CD1c-positive myeloid dendritic cell (primary cell): ENCODE data around the gene PITPNC1.
"Not testable (repeated sequence)": the region's sequence is repeated elsewhere in the genome, so short reads cannot be mapped to it uniquely, and the experiment has no call there.

Source experiments
- DNase-seq: peaks from one replicate; pipeline ENCODE4 v3.0.0-alpha.2; 2016; ENCODE audit errors: extremely low spot score

The PITPNC1 gene

DNA sequence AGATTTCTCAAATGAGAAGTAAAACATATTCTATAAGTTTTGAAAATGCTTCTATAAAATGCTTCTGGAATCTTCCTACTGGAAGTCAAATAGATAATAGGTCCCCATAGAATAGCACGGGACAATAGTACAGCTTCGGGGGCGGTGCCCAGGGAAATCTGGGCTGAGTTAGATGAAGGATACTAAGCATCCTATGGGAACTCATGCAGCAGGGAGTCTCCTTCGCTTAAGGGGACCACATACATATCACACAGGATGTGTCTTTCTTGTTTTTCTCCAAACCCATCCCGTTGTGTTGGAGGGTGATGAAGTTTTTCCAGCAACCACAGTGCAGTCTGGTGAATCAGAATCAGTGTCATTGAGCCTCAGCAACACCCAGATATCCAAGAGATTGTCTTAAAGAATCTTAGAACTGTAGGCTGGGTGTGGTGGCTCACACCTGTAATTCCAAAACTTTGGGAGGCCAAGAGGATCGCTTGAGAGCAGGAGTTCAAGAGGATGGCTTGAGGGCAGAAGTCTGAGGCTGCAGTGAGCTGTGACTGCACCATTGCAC lies 84.2 kb downstream of the PITPNC1 start:
- DNase-seq, result no peak

DNA sequence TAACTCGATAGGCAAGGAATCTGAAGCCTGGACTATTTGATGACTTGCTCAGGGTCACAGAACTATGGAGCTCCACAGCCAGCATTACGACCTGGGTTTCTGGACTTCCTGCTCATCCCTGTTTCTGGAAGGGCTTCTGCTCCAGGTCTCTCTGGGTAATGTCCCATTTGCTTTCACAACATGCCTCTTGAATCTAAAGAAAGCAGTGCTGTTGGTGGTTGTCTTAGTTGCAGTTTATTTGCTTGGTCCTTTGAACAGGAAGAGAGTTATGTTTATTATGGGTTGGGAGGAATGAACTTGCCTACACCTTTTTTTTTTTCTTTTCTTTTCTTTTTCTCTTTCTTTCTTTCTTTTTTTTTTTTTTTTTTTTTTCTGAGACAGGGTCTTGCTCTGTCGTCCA lies 84.8 kb downstream of the PITPNC1 start:
- DNase-seq, result no peak

DNA sequence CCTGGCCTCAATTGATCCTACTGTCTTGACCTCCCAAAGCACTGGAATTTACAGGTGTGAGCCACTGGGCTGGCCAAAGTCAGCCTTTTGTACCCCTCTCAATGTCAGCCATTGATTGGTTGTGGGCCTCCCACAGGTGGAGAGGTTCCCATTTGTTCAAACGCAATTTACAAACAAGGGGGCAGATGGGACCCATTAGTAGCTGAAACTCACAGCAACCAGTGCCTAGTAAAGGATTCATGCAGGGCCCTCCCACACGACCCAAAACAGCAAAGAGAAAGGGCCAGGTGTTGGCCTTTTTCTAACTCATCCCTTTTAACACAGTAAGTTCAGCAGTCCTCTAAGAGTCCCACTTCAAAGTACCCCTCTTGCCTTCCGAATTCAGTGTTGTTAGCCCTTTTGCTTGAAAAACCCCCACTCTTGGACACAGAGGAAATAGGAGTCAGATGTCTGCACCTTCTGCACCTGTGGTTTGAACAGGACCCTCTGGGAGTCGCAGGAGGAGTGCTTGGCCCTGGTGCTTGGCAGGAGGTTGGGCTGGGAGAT lies 89.2 kb downstream of the PITPNC1 start:
- DNase-seq, result no peak

DNA sequence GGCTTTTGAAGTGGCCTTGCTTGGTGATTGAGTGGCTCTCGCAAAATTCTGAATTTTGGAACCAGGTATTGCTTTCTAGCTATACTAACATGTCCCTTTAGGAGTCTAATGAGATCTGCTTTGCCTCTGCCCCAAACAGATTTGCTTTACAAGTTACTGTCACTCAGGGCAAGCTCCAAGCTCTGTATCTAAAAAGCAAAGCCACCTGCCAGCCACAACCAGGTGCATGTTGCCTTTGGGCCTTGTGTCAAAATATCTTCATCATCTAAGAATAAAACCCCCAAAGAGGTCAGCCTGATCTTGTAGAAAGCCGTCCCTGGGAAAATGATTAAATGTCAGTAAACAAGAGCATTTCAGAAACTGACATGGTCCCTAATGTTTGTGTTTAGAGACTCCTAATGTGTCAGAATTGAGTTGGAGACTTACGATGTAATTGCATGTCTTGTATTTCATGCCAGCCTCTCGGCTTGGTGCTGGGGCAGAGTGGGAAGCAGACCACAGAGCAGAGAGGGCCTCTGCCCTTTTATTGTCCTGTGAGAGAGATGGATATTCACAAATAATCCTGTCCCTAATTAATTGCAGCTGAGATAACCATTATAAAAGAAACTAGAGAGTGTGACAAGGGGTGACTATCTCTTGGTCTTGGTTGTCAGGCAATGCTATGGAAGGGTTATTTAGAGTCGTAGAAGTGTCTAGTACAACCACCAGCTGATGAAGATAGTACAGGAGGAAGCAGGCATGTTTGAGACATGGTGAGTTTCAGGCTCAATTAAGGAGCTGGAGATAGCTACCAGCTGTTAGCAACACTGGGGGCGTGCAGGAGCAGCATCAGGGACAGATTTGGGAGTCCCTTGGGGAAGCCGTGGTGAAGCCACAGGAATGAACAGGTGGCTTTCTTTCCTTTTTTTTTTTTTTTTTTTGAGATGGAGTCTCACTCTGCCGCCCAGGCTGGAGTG lies 90.7 kb downstream of the PITPNC1 start:
- no peak for DNase-seq

DNA sequence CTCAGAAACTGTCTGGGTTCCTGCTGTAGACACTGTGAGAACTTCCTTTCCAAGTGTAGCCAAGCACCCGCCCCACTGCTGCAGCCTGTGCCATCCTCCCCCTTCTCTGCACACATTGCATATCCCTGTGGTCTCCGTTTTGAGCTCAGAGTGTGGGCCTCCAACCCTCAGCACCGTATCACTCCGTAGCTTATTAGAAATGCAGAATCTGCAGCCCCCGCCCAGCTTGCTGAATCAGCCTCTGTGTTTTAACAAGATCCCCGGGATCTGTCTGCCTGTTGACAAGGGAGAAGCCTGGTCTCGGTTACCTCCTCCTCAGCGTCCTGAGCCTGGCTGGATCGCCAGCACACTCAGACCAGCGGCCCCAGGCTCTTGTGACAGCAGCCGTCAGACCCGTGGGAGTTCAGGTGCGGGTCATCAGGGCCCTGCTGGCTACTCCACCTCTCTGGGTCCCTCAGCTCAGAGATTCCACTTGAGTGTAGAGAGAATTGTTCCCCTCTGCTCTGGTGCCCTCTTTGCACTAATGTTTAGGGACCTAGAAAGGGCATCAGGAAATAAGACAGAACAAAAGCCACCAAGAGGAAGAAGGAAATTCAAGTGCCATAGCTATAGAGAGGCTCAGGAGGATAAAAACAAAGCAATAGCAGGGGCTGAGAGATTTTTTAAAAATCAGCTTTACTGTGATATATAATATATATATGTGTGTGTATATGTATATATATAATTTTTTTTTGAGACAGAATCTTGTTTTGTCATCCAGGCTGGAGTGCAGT lies 92.3 kb downstream of the PITPNC1 start:
- DNase-seq, result no peak

DNA sequence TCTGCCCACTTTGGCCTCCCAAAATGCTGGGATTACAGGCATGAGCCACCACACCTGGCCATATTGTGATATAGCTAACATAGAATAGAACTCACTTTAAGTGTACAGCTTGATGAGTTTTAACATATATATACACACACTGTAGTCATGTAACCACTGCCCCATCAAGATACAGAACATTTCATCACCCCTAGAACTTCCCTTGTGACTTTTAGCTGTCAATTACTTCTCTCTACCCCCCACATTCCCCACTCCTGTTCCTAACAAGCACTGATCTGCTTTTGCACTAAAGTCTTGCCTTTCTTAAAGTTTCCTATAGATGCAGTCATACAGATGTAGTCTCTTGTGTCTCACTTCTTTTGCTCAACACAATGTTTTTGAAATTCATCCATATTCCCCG lies 93.1 kb downstream of the PITPNC1 start:
- no peak for DNase-seq

DNA sequence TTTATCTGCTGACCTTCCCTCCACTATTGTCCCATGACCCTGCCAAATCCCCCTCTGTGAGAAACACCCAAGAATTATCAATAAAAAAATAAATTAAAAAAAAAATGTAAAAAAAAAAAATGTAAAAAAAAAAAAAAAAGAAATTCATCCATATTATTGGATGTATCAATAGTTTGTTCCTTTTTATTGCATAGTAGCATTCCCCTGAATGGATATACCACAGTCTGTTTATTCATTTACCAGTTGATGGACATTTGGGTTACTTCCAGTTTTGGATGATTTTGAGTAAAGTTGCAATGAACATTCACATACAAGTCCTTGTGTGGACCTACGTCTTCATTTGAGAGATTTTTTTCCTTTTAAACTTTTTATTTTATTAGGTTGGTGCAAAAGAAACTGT lies 94.0 kb downstream of the PITPNC1 start:
- DNase-seq, result no peak

DNA sequence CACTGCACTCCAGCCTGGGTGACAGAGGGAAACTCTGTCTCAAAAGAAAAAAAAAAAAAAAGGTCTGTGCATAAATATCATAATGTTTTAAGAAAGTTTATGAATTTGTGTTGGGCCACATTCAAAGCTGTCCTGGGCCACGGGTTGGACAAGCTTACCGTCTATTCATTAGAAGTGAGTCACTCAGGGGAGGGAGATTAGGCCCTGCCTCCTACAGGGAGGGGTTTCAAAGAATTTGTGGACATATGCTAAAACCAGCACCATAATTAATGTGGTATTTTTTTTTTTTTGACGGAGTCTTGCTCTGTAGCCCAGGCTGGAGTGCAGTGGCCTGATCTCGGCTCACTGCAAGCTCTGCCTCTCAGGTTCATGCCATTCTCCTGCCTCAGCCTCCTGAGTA lies 95.5 kb downstream of the PITPNC1 start:
- DNase-seq, result peak; percentile 23

DNA sequence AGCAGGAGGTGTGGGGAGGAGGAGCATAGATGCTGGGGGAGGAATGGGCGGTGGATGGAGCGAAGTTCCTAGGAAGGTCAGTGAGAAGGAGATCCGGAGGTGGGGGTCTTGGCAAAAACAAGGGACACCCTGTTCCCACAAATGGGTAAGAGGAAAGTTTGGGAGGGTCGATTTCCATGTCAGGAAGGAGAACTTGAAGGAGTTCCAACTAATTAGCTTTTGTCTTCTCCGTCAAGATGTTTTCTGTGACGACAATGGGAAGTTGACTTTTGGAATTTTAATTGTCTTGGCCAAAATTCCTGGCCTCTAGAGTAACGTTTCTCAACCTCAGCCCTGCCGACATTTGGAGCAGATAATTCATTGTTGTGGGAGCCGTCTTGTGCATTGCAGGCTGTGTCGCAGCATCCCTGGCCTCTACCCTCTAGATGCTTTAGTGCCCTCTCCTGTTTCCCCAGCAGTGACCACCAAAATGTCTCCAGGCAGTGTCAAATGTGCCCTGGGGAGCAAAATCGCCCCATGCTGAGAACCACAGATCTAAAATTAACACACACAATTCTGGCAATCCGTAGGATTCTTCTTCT lies 97.1 kb downstream of the PITPNC1 start:
- no peak for DNase-seq

DNA sequence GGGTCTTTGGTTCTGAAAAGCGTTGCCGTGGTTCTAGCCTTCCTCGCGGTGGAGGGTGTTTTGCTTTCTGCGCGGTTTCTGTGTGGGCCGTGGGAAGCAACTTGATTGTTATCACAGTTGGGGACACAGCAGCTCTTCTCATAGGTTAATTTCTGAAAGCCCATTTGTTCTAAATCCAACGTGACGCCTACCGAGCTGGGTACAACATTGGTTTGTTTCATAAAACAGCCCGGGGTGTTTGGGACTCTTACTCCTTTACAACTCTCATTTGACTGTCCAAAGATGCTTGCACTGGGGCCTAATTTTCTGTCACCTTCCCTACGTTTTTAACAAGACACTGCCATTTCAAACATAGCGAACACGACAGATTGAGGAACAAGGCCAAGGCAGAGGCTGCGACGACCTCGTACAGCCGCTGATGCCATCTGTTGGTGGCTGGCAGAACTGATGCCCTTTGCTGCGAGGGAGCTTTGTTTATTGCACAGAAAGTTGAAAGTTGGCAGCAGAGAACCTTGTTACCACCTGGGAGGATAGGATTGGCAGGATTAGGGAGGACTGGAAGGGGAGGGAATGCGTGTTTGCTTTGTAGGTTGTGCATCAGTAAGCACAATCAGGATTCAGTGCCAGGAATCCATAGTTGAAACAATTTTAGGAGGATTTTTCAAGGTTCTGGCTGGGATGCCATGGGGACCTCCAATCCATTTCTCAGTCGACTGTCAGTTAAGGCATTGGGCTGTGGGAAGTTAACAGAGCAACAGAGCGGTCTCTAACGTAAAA lies 98.3 kb downstream of the PITPNC1 start:
- DNase-seq, result peak; percentile 86

DNA sequence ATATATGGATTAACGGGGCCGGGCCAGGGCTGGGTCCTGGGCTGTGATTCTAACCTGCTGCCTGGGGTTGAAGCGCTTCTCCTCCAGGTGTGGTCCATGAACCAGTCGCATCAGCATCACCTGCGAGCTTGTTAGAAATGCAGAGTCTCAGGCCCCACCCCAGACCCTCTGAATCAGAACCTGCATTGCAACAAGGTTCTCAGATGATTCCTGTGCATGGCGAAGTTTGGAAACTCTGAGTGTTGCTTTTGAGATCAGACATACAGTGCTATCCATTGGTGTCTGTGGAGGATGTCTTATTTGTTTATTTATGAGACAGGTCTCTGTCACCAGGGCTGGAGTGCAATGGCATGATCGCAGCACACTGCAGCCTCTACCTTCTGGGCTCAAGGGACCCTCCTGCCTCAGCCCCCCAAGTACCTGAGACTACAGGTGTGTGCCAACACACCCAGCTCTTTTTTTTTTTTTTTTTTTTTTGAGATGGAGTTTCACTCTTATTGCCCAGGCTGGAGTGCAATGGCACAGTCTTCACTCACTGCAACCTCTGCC lies 99.8 kb downstream of the PITPNC1 start:
- DNase-seq, result no peak

DNA sequence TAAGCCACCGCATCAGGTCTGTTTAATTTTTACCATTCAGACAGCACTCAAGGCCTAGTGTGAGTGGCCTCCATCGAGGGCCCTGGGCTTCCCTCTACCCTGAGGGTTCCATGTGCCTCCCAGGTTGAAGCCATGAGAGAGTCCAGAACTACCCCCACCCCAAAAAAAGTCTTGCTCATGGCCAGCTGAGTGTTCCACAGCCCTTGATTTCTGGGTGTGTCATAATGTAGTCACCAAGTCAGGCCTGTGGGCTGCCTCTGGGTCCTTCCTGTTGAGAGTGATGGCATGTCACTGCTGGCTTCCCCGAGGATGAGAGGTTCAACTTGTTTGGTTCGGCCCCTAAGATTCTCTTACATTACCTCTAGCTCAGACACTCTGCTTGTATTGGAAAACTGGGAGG lies 100.6 kb downstream of the PITPNC1 start:
- DNase-seq, result peak; percentile 49

DNA sequence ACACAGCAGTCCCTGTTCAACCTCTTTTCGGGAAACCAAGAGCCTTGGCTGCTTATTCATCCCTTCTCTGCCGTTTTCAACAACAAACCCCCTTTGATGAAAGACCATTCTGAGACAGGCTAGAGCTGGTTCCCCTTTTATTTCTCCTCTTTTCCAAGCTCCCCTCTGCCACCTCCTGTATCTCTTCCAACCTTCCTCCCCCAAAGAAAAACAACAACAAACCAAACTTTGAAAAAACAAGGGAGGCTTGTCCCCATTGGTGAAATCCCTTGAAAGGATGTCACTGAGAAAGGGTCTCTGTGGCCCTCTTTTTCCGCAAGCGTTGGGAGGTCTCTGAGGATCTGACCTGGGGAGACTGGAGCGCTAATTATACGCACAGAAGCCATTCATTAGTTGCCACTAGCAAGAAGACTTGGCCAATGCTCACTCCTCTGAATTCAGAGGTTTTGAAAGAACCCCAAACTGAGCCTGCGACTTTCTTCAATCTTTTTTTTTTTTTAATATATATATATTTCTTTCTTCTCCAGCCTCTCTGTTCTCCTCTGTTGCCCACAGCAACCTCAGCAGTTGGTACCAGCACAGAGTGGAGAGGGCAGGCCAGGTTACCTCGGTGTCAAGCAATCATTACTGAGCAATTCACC lies 101.4 kb downstream of the PITPNC1 start:
- no peak for DNase-seq

DNA sequence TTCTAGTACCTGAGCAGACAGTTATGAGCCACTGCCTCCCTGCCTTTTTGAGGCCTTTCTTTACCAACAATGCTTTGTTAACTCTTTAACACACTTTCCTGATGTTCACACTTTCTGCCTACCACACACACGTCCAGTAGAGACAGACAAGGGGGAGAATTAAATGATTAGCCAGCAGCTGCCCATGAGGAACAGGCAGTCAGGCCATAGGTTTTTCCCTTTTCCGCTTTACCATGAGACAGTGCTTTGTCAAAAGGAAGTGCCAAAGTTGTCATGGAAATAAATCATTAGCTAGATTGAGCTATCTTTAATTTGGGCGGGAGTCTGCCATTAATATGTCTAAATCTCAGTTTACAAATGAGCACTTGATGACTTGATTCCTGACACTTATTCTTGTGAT lies 102.1 kb downstream of the PITPNC1 start:
- DNase-seq, result peak; percentile 57

DNA sequence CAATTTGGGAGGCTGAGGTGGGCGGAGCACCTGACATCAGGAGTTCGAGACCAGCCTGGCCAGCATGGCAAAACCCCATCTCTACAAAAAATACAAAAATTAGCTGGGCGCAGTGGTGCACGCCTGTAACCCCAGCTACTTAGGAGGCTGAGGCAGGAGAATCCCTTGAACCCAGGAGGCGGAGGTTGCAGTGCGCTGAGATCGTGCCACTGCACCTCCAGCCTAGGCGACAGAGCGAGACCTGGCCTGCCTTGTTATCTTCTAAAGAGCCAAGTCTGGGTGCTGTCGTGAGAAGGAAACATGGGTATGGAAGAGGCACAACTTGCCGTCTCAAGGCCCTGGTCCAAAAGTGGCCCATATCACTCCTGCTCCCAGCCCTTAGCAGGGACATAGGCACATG lies 103.9 kb downstream of the PITPNC1 start:
- DNase-seq, result not testable (repeated sequence)

DNA sequence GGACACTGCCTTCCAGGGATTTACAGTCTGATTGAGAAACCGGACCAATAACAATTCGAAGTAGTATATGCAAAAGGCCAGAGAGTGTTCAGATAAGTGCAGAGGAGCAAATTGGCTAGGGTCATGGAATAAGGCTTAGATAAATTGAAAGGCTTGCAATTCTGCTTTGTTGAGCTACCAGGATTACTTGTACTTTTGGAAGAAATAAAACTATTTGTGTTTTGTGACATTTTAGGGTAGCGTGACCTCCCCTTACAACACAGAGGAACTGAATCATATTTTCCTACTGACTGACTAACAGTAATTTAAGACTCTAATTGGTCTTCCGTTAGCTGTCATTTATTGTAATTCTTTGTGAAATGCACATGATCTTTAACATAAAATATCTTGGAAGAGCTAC lies 104.7 kb downstream of the PITPNC1 start:
- DNase-seq, result peak; percentile 92

DNA sequence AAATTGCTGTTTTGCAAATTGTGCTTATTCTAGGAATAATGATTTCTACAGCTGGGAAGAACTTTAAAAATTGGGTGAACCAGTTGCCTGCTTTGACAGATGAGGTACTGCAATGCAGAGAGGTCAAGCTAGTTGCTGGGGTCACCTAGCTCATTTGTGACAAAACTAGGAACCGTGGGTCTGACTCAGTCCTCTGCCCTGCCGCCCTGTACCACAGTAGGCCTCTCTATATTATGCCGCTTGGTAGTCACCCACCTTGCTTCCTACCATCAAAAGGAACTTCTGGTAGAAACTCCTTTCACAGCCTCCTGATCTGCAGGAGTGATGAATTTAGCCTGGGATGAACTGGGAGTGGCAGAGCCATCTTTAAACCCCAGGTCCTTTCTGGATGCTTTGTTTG lies 105.7 kb downstream of the PITPNC1 start:
- DNase-seq, result peak; percentile 54

DNA sequence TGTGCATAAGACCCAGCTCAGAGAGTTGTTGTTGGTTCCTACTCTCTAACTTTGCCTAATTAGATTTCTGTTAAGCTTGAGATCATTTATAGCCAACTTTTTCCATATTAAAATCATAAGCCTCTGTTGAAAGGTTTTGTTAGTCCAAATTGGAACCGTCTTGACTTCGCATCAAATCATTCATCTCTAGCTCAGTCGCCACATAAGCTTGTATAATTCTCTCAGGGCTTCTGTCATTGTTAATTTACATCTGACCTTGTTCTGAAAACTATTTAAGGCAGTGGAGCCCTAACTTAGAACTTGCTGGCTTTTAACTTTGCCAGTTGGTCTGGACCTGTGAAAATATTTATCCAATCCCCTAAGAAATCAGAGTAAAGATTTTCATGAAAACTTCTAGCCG lies 107.2 kb downstream of the PITPNC1 start:
- no peak for DNase-seq

DNA sequence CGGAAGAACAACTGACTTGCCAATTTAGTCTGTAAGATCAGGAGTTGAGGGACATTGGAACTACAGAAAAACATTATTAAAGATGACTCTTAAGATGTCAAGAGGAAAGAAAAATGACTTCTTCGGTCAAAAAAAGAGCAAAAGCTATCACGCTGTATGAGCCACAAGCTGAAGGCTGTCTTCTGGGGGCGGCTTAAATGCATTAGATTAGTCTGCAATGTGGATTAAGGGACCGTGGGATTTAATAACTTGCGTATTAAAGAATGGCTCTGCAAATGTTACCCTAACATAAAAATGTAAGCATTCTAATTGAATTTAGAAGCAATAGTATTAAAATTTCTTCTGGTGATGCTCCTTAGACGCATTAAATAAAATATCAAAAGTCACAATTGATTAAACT lies 108.6 kb downstream of the PITPNC1 start:
- no peak for DNase-seq

DNA sequence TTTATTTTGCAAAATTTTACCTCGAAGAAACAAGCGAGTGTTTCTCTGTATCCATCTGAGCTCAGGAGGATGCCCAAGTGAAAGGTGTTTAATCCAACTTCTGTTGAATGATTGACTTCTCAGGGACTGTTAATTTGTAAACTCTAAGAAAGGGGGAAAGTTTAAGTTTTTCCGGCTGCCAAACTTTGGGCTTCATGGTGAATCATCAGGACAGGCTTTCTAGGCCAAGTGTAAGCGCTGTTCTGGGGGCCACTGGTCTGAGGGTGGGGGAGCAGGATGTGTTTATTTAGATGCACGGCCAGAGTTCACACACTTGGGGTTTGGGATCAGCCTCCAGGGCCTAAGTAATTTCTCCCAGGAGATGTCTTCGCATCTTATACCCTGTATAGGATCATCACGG lies 110.4 kb downstream of the PITPNC1 start:
- DNase-seq, result no peak
